ENCODE measurements around the gene FNDC5. TPM values are rescaled to one million over a fixed set of nuclear protein-coding genes. Genes with fewer than 3 reads are reported as not detected.
A peak's percentile ranks its signal among the peaks of the same experiment; 100 is the strongest.

Gene FNDC5
- total RNA-seq, 1 experiment from 2014 or later = 4.5 TPM

DNA sequence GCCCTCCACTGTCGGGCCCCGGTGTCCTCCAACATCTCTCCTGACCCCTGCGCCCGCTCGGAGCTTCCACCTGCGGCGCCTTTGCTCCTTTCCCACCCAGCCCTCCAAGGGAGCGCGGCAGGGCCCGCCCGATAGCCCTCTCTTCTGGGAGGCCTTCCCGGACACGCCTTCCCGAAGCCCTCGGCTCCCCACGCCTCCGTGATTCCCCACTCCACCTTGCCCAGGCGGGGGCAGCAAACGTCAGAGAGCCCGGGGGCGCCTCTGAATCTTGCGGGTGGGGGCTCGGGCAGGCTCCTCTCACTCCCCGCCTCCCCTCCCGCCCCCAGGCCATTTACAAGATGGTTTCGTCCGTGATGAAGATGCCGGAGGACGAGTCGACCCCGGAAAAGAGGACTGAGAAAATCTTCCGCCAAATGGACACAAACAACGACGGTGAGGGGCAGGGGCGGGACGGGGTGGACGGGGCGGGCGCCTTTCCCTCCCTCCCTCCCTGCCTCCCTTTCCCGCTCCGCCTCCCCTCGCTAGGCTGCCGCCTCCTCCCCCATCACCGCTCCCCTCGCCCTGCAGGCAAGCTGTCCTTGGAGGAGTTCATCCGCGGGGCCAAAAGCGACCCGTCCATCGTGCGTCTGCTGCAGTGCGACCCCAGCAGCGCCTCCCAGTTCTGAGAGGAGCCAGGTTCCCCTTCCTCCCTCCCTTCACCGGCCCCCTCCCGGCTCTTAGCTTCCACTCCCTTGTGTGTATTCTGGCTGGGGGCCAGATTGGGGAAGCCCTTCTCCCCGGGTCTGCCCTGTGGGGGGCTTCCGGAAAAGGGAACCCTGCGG is 22.7 kb upstream of the FNDC5 start:
- Histone ChIP-seq H2AFZ (ENCODE audit: low read length) (no peak overlapping the region), H3K4me2 (ENCODE audit: insufficient read depth, insufficient read length, low read length) (peak overlapping the region; percentile 53), H2BK120ac (ENCODE audit: low read depth, low read length, poor library complexity, severe bottlenecking) (no peak overlapping the region), H4K20me1 (ENCODE audit: control insufficient read depth, insufficient read depth, insufficient read length) (peaks cover 3% of the 10 kb centered on the region), H3K23me2 (ENCODE audit: insufficient read length, low read depth, low read length, poor library complexity, severe bottlenecking) (no peaks in the 10 kb centered on the region), H4K5ac (ENCODE audit: insufficient read length, low read depth, low read length) (no peak overlapping the region), H3K27ac (ENCODE audit: insufficient read length, low read depth, low read length) (no peak overlapping the region), H3T11ph (ENCODE audit: low read length) (no peak overlapping the region), H2BK20ac (ENCODE audit: low read depth, low read length, poor library complexity, severe bottlenecking) (no peak overlapping the region), H3K9me3 (ENCODE audit: control insufficient read depth, low read depth, low read length) (no peaks in the 10 kb centered on the region), H2AK5ac (ENCODE audit: insufficient read length, low read length) (no peak overlapping the region), H3K56ac (ENCODE audit: insufficient read length, low read depth, low read length) (no peak overlapping the region), H3K18ac (ENCODE audit: insufficient read length, low read depth, low read length) (no peak overlapping the region), H3K4ac (ENCODE audit: low read depth, low read length) (no peak overlapping the region), H3K23ac (ENCODE audit: insufficient read length, low read depth, low read length) (no peak overlapping the region), H2BK15ac (ENCODE audit: low read depth, low read length) (no peak overlapping the region), H3K9ac (ENCODE audit: extremely low read depth, insufficient read length, low read length) (no peak overlapping the region), H4K8ac (replicated peaks; ENCODE audit: insufficient read length, low read depth, low read length) (no peak overlapping the region), H3K79me2 (ENCODE audit: insufficient read depth, low read length) (no peaks in the 10 kb centered on the region), H2BK5ac (ENCODE audit: insufficient read length, low read length) (no peak overlapping the region), H3K79me1 (ENCODE audit: insufficient read depth, low read depth, low read length, poor library complexity, severe bottlenecking) (no peaks in the 10 kb centered on the region), H2BK12ac (ENCODE audit: insufficient read length, low read depth, low read length) (no peak overlapping the region), H3K27me3 (ENCODE audit: insufficient read depth, low read length) (no peaks in the 10 kb centered on the region; the same call in 1 of the 2 replicates), H3K4me1 (ENCODE audit: insufficient read depth, low read length) (no peaks in the 10 kb centered on the region), H3K14ac (ENCODE audit: insufficient read depth, low read length) (0 out of 2 replicates have a peak overlapping the region, but pooled peaks have one; percentile 12), H4K91ac (ENCODE audit: insufficient read length, low read depth, low read length) (no peak overlapping the region)
- Mint-ChIP-seq H3K27ac (no peak overlapping the region), H3K4me3 (peak overlapping the region; percentile 69 to 88), H3K9me3 (peaks cover 5 to 8% of the 10 kb centered on the region in 2 experiments; a peak in 3 of 5 replicates), H3K4me1 (peaks cover 9 to 24% of the 10 kb centered on the region in 2 experiments; a peak in 3 of 4 replicates), H3K36me3 (ENCODE audit: insufficient read depth in 1 of 3, low read depth in 3 of 3) (peaks cover 0 to 9% (median 0%) of the 10 kb centered on the region in 3 experiments; a peak in 1 of 7 replicates), H3K27me3 (ENCODE audit: low read depth) (peaks cover 74% of the 10 kb centered on the region)
- peak; percentile 73 for DNase-seq
- no CpG with 5 or more reads among the region's 58 CpGs for WGBS (ENCODE audit: extremely low coverage, insufficient read length, low lambda C conversion rate)
- TF ChIP-seq, protein P1, sequence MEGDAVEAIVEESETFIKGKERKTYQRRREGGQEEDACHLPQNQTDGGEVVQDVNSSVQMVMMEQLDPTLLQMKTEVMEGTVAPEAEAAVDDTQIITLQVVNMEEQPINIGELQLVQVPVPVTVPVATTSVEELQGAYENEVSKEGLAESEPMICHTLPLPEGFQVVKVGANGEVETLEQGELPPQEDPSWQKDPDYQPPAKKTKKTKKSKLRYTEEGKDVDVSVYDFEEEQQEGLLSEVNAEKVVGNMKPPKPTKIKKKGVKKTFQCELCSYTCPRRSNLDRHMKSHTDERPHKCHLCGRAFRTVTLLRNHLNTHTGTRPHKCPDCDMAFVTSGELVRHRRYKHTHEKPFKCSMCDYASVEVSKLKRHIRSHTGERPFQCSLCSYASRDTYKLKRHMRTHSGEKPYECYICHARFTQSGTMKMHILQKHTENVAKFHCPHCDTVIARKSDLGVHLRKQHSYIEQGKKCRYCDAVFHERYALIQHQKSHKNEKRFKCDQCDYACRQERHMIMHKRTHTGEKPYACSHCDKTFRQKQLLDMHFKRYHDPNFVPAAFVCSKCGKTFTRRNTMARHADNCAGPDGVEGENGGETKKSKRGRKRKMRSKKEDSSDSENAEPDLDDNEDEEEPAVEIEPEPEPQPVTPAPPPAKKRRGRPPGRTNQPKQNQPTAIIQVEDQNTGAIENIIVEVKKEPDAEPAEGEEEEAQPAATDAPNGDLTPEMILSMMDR (conservative IDR thresholded peaks at IDR 0.05) = peak; percentile 51
